RWPE2 (cell line): ENCODE measurements around the gene ATP2A1.
A peak's percentile ranks its signal among the peaks of the same experiment; 100 is the strongest.

ENCODE experiments used
- ATAC-seq: fragments of 200-7000 bp; cut with Tn5 transposase; 3 replicates; pipeline ENCODE4 v1.9.1; 2021; ENCODE audit warnings: low read depth
- DNase-seq: peaks from one replicate; pipeline ENCODE4 v3.0.0-alpha.2; 2020; ENCODE audit warnings: low spot score
- H3K27ac ChIP-seq: fragments of 450-650 bp; 2 replicates; pipeline ENCODE4 v1.5.1; 2017; ENCODE audit warnings: mild to moderate bottlenecking; ENCODE audit not compliant: poor library complexity, severe bottlenecking
- H3K27me3 ChIP-seq: fragments of 250-450 bp; sonication (Bioruptor Pico); 2 replicates; pipeline ENCODE4 v1.5.1; 2021; ENCODE audit warnings: mild to moderate bottlenecking, moderate library complexity; ENCODE audit not compliant: insufficient read depth, poor library complexity, severe bottlenecking
- H3K36me3 ChIP-seq: fragments of 250-450 bp; sonication (Bioruptor Pico); 2 replicates; pipeline ENCODE4 v1.5.1; 2020; ENCODE audit warnings: low read depth, mild to moderate bottlenecking, moderate library complexity
- H3K4me1 ChIP-seq: fragments of 250-450 bp; sonication (Bioruptor Pico); 2 replicates; pipeline ENCODE4 v1.5.1; 2021; ENCODE audit warnings: mild to moderate bottlenecking, moderate library complexity; ENCODE audit not compliant: insufficient read depth, poor library complexity, severe bottlenecking
- H3K4me3 ChIP-seq: fragments of 250-450 bp; sonication (Bioruptor Pico); 2 replicates; pipeline ENCODE4 v1.5.1; 2021; ENCODE audit warnings: mild to moderate bottlenecking, moderate library complexity; ENCODE audit not compliant: severe bottlenecking
- H3K9me3 ChIP-seq: fragments of 250-450 bp; sonication (Bioruptor Pico); 2 replicates; pipeline ENCODE4 v1.5.1; 2021; ENCODE audit warnings: mild to moderate bottlenecking, moderate library complexity; ENCODE audit not compliant: severe bottlenecking
- TF ChIP-seq, protein P1 (sequence below): fragments of 450-650 bp; IDR thresholded peaks from one replicate; pipeline ENCODE4 v1.5.1; 2017; ENCODE audit warnings: mild to moderate bottlenecking, moderate library complexity; ENCODE audit not compliant: poor library complexity, severe bottlenecking

ATP2A1 gene

DNA sequence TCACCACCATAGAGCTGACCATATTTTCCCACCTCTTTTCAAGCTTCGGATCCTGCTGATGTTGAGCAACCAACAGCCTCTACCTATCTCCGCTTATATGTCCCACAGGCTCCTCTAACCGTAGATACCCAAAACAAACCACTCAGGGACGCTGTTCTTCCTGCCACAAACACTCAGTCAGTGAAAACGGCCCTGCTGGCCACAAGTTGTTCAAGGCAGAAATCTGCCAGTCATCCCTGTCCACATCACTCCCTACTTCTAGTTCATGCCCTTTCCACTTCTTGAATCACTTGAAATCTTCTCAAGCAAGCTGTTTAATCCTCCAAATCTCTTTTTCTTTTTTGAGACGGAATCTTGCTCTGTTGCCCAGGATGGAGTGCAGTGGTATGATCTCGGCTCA is 38.8 kb downstream of the ATP2A1 start:
- TF ChIP-seq, protein P1, sequence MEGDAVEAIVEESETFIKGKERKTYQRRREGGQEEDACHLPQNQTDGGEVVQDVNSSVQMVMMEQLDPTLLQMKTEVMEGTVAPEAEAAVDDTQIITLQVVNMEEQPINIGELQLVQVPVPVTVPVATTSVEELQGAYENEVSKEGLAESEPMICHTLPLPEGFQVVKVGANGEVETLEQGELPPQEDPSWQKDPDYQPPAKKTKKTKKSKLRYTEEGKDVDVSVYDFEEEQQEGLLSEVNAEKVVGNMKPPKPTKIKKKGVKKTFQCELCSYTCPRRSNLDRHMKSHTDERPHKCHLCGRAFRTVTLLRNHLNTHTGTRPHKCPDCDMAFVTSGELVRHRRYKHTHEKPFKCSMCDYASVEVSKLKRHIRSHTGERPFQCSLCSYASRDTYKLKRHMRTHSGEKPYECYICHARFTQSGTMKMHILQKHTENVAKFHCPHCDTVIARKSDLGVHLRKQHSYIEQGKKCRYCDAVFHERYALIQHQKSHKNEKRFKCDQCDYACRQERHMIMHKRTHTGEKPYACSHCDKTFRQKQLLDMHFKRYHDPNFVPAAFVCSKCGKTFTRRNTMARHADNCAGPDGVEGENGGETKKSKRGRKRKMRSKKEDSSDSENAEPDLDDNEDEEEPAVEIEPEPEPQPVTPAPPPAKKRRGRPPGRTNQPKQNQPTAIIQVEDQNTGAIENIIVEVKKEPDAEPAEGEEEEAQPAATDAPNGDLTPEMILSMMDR = no peak
- Histone ChIP-seq H3K4me1 (no peaks in the 10 kb centered on the region), H3K27me3 (no peaks in the 10 kb centered on the region), H3K4me3 (no peak overlapping the region), H3K9me3 (no peaks in the 10 kb centered on the region), H3K36me3 (peaks cover 14% of the 10 kb centered on the region), H3K27ac (no peak overlapping the region)
- DNase-seq (no peak), ATAC-seq (no peak)

DNA sequence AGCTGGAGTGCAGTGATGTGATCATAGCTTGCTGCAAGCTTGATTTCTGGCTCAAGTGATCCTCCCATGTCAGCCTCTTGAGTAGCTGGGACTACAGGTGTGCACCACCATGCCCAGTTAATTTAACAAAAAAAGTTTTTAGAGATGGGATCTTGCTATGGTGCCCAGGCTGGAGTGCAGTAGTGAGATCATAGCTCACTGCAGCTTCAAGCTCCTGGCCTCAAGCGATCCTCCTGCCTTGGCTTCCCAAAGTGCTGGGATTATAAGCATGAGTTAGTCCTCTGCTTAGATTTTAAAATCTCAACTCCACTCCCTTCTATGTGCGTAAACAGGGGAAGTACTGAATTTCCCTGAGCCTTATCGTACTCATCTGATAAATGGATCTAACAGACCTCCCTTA is 40.4 kb downstream of the ATP2A1 start:
- Histone ChIP-seq H3K27me3 (no peaks in the 10 kb centered on the region), H3K9me3 (no peaks in the 10 kb centered on the region), H3K27ac (no peak overlapping the region), H3K4me1 (no peaks in the 10 kb centered on the region), H3K36me3 (peaks cover 14% of the 10 kb centered on the region), H3K4me3 (no peak overlapping the region)
- DNase-seq (no peak), ATAC-seq (no peak)
- TF ChIP-seq, protein P1 = no peak

DNA sequence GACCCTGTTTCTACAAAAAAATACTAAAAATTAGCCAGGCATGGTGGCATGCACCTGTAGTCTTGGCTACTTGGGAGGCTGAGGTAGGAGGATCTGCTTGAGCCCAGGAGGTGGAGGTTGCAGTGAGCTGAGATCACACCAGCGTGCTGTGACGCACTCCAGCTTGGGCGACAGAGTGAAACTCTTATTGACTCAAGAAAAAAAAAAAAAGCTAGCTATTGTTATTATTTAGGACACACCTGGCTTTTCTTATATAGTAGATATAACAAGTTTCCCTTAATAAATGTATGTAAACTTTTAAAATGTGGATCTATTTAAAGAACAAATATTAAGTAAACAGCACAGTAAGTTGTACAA is 44.9 kb downstream of the ATP2A1 start:
- Histone ChIP-seq H3K27me3 (no peaks in the 10 kb centered on the region), H3K36me3 (peaks cover 3% of the 10 kb centered on the region; the same call in 1 of the 2 replicates), H3K4me3 (no peak overlapping the region), H3K4me1 (no peaks in the 10 kb centered on the region), H3K27ac (peak overlapping the region; percentile 91), H3K9me3 (no peaks in the 10 kb centered on the region)
- TF ChIP-seq, protein P1 = no peak
- ATAC-seq (no peak), DNase-seq (no peak)

DNA sequence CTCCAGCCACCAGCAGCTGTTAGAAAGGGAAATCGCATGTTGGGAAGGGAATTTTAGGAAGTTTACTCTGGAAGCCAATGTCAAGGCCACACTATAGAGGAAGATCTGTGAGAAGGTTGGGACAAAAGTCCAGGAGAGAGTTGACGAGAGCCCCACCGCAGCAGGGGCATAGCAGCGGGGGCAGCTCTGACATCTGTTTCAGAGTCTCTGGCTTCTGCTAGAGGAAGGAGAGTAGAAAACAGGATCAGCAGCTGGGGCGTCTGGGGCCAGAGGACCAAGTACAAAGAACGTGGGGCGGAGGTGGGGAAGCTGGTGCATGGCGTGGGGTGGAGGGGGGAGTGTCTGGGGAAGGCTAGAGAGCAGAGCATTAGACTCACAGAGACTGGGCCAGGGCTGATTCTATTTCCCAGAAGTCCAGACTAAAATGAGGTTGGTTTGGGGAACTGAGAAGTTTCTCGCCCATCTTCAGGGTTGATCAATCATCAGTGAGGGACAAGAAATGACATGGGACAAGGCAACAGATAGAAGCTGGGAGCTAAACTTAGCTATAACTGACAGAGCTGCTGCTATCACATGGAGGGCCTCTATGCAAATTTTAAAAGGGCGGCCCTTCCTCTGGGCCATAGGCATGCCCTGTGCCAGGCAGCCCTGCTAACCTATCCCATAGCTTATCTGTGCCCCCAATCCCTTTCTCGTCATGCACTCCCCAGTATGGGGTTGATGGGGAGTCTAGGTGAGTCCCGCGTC is 45.5 kb downstream of the ATP2A1 start:
- Histone ChIP-seq H3K27ac (peak overlapping the region; percentile 91), H3K36me3 (peaks cover 3% of the 10 kb centered on the region; the same call in 1 of the 2 replicates), H3K9me3 (no peaks in the 10 kb centered on the region), H3K4me3 (peak overlapping the region; percentile 57), H3K27me3 (no peaks in the 10 kb centered on the region), H3K4me1 (no peaks in the 10 kb centered on the region)
- DNase-seq (no peak), ATAC-seq (peak; percentile 37)
- TF ChIP-seq, protein P1 = no peak

DNA sequence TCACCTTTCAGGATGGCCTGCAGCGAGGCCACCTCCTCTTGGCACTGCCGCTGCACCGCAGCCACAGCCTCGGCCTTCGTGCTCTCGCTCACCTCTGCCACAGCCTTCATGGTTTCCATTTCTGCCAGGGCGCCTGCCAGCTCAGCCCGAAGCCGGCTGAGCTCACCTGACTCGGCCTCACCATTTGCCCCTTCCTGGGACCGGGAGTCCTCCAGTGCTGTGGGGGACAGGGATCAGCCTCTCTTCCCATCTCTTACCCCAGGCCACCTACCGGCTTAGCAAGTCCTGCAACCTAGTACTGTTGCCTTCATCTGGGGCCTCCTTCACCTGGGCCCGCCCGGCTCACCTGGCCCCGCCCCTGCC is 46.1 kb downstream of the ATP2A1 start:
- Histone ChIP-seq H3K36me3 (peaks cover 3% of the 10 kb centered on the region; the same call in 1 of the 2 replicates), H3K27ac (peak overlapping the region; percentile 91), H3K4me3 (peak overlapping the region; percentile 57), H3K27me3 (no peaks in the 10 kb centered on the region), H3K4me1 (no peaks in the 10 kb centered on the region), H3K9me3 (no peaks in the 10 kb centered on the region)
- TF ChIP-seq, protein P1 = peak; percentile 30
- no peak for ATAC-seq
- no peak for DNase-seq
